HEK293 (cell line): ENCODE data around the gene CCDC38.
"Not testable (repeated sequence)": the region's sequence is repeated elsewhere in the genome, so short reads cannot be mapped to it uniquely, and the experiment has no call there.

Experiments
- CTCF ChIA-PET: fragments of 350-600 bp; formaldehyde crosslinking; extraction: SDS; loops from one replicate; lab custom pipeline; 2021; ENCODE audit warnings: antibody characterized with exemption; lab: Yijun Ruan, JAX
- POLR2A ChIA-PET: fragments of 300-600 bp; formaldehyde crosslinking; extraction: SDS; loops from one replicate; lab custom pipeline; 2020; ENCODE audit warnings: antibody characterized with exemption, inconsistent platforms; lab: Yijun Ruan, JAX
- H3K27ac ChIP-seq: fragments of 200-500 bp; sonication (Bioruptor generic); 2 replicates; pipeline ENCODE4 v1.5.1; 2014; ENCODE audit warnings: low read depth, low read length, control low read depth, inconsistent platforms; ENCODE audit errors: extremely low read depth
- H3K36me3 ChIP-seq, 2 experiments: fragments of 200-500 bp in 1 of 2; sonication (Bioruptor generic) in 1 of 2; 1 replicate in 1 of 2; 2 replicates in 1 of 2; pipeline ENCODE4 v1.5.1; 2014 to 2017; ENCODE audit warnings: inconsistent platforms in 2 of 2, low read length in 2 of 2; ENCODE audit not compliant: control insufficient read depth in 2 of 2, insufficient read depth in 1 of 2
- H3K4me1 ChIP-seq: fragments of 200-500 bp; sonication (Bioruptor generic); 2 replicates; pipeline ENCODE4 v1.5.1; 2014; ENCODE audit warnings: mild to moderate bottlenecking, low read length, inconsistent platforms; ENCODE audit not compliant: control insufficient read depth, insufficient read depth
- H3K4me3 ChIP-seq: 2 replicates; pipeline ENCODE4 v1.5.1; 2011; ENCODE audit warnings: low read depth, mild to moderate bottlenecking, control low read depth, low read length, moderate library complexity
- H3K9me3 ChIP-seq: fragments of 200-500 bp; sonication (Bioruptor generic); 2 replicates; pipeline ENCODE4 v1.5.1; 2014; ENCODE audit warnings: low read depth, low read length, inconsistent platforms; ENCODE audit not compliant: control insufficient read depth, insufficient read depth
- GLIS1 ChIP-seq: fragments of 450-650 bp; formaldehyde crosslinking; IDR thresholded peaks from 2 replicates; pipeline ENCODE4 v1.5.1; 2016; ENCODE audit warnings: missing biosample characterization, missing genetic modification characterization
- HOXC10 ChIP-seq: sonication (generic); formaldehyde crosslinking; IDR thresholded peaks from 2 replicates; pipeline ENCODE4 v1.8.1; 2023; ENCODE audit warnings: mild to moderate bottlenecking, missing genetic modification reagents
- HOXD13 ChIP-seq: sonication (generic); formaldehyde crosslinking; IDR thresholded peaks from 2 replicates; pipeline ENCODE4 v1.8.0; 2022; ENCODE audit warnings: missing genetic modification reagents, borderline replicate concordance
- ZBTB20 ChIP-seq: fragments of 450-650 bp; formaldehyde crosslinking; IDR thresholded peaks from 2 replicates; pipeline ENCODE4 v1.5.1; 2016; ENCODE audit warnings: missing biosample characterization, missing genetic modification characterization
- ZNF112 ChIP-seq: fragments of 450-650 bp; formaldehyde crosslinking; IDR thresholded peaks from 2 replicates; pipeline ENCODE4 v1.5.0; 2017; ENCODE audit warnings: missing biosample characterization, missing genetic modification characterization
- ZNF155 ChIP-seq: fragments of 450-650 bp; formaldehyde crosslinking; IDR thresholded peaks from 2 replicates; pipeline ENCODE4 v1.5.1; 2016; ENCODE audit warnings: missing biosample characterization, missing genetic modification characterization
- ZNF24 ChIP-seq: fragments of 450-650 bp; formaldehyde crosslinking; IDR thresholded peaks from 2 replicates; pipeline ENCODE4 v1.5.1; 2016; ENCODE audit warnings: missing biosample characterization, missing genetic modification characterization
- ZNF280C ChIP-seq: fragments of 450-650 bp; formaldehyde crosslinking; IDR thresholded peaks from 2 replicates; pipeline ENCODE4 v1.5.1; 2016; ENCODE audit warnings: missing biosample characterization, missing genetic modification characterization
- ZNF354C ChIP-seq: fragments of 450-650 bp; formaldehyde crosslinking; IDR thresholded peaks from 2 replicates; pipeline ENCODE4 v1.5.1; 2016; ENCODE audit warnings: missing biosample characterization, missing genetic modification characterization, low read depth, borderline replicate concordance
- ZNF558 ChIP-seq: fragments of 450-650 bp; formaldehyde crosslinking; IDR thresholded peaks from 2 replicates; pipeline ENCODE4 v1.5.1; 2016; ENCODE audit warnings: missing biosample characterization, missing genetic modification characterization
- ZNF621 ChIP-seq: fragments of 450-650 bp; formaldehyde crosslinking; IDR thresholded peaks from 2 replicates; pipeline ENCODE4 v1.5.1; 2017; ENCODE audit warnings: missing biosample characterization, missing genetic modification characterization
- ZNF654 ChIP-seq: fragments of 450-650 bp; formaldehyde crosslinking; IDR thresholded peaks from 2 replicates; pipeline ENCODE4 v1.5.1; 2016; ENCODE audit warnings: low read depth, missing biosample characterization, missing genetic modification characterization
- ZNF670 ChIP-seq: fragments of 450-650 bp; formaldehyde crosslinking; IDR thresholded peaks from 2 replicates; pipeline ENCODE4 v1.5.1; 2016; ENCODE audit warnings: missing biosample characterization, missing genetic modification characterization, low read depth
- ZNF768 ChIP-seq: fragments of 450-650 bp; formaldehyde crosslinking; IDR thresholded peaks from 2 replicates; pipeline ENCODE4 v1.5.1; 2018; ENCODE audit warnings: missing biosample characterization, mild to moderate bottlenecking, missing genetic modification characterization
- ZNF776 ChIP-seq: fragments of 450-650 bp; formaldehyde crosslinking; IDR thresholded peaks from 2 replicates; pipeline ENCODE4 v1.5.0; 2017; ENCODE audit warnings: missing biosample characterization, missing genetic modification characterization, borderline replicate concordance
- TF ChIP-seq, protein P1 (sequence below): fragments of 450-650 bp; formaldehyde crosslinking; IDR thresholded peaks from 2 replicates; pipeline ENCODE4 v1.5.1; 2016; ENCODE audit warnings: missing biosample characterization, missing genetic modification characterization
- TF ChIP-seq, protein P2 (sequence below): fragments of 450-650 bp; formaldehyde crosslinking; IDR thresholded peaks from 2 replicates; pipeline ENCODE4 v1.5.1; 2016; ENCODE audit warnings: missing biosample characterization, missing genetic modification characterization

CCDC38 gene

GRCh38 chr12:95848575-95849388 is 93.6 kb downstream of the CCDC38 start:
- ChIA-PET CTCF (interaction anchor here (0.6 to 3.4 kb wide), 15 partner anchors 12 to 976 kb away, joined by 3 to 29 read pairs (median 3); partner anchors contain the start of gene CCDC38), POLR2A (no interaction called here)
- Histone ChIP-seq H3K36me3 (no peaks in the 10 kb centered on the region), H3K4me1 (no peaks in the 10 kb centered on the region), H3K4me3 (no peak overlapping the region), H3K27ac (no peak overlapping the region), H3K9me3 (no peaks in the 10 kb centered on the region)
- TF ChIP-seq, protein P1, sequence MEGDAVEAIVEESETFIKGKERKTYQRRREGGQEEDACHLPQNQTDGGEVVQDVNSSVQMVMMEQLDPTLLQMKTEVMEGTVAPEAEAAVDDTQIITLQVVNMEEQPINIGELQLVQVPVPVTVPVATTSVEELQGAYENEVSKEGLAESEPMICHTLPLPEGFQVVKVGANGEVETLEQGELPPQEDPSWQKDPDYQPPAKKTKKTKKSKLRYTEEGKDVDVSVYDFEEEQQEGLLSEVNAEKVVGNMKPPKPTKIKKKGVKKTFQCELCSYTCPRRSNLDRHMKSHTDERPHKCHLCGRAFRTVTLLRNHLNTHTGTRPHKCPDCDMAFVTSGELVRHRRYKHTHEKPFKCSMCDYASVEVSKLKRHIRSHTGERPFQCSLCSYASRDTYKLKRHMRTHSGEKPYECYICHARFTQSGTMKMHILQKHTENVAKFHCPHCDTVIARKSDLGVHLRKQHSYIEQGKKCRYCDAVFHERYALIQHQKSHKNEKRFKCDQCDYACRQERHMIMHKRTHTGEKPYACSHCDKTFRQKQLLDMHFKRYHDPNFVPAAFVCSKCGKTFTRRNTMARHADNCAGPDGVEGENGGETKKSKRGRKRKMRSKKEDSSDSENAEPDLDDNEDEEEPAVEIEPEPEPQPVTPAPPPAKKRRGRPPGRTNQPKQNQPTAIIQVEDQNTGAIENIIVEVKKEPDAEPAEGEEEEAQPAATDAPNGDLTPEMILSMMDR (tag by site-specific recombination): peak; percentile 60
- TF ChIP-seq ZNF654 (tag by site-specific recombination): peak; percentile 68
- no peak for TF ChIP-seq ZNF558 (tag by site-specific recombination)

GRCh38 chr12:95842426-95842825 is 100.0 kb downstream of the CCDC38 start:
- CTCF ChIA-PET, H3K36me3 ChIP-seq, H3K27ac ChIP-seq, H3K4me1 ChIP-seq, POLR2A ChIA-PET, H3K9me3 ChIP-seq, H3K4me3 ChIP-seq: not testable (repeated sequence)

GRCh38 chr12:95838125-95838524 is 104.3 kb downstream of the CCDC38 start:
- CTCF ChIA-PET: no interaction called here
- Histone ChIP-seq H3K9me3 (no peaks in the 10 kb centered on the region), H3K36me3 (no peaks in the 10 kb centered on the region), H3K27ac (no peak overlapping the region), H3K4me1 (no peaks in the 10 kb centered on the region), H3K4me3 (no peak overlapping the region)
- POLR2A ChIA-PET: no interaction called here
- no peak for TF ChIP-seq GLIS1 (tag by site-specific recombination)
- TF ChIP-seq HOXD13 (CRISPR knock-in tag): no peak
- TF ChIP-seq ZNF670 (tag by site-specific recombination): no peak
- TF ChIP-seq ZNF621 (tag by site-specific recombination): no peak
- TF ChIP-seq ZNF768 (tag by site-specific recombination): no peak
- TF ChIP-seq HOXC10 (CRISPR knock-in tag): no peak
- TF ChIP-seq ZNF112 (tag by site-specific recombination): no peak
- no peak for TF ChIP-seq ZNF776
- no peak for TF ChIP-seq ZNF280C (tag by site-specific recombination)
- TF ChIP-seq, protein P2, sequence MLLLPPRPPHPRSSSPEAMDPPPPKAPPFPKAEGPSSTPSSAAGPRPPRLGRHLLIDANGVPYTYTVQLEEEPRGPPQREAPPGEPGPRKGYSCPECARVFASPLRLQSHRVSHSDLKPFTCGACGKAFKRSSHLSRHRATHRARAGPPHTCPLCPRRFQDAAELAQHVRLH (tag by site-specific recombination): no peak
- TF ChIP-seq ZNF354C (tag by site-specific recombination): no peak
- TF ChIP-seq ZNF24 (tag by site-specific recombination): no peak
- TF ChIP-seq ZBTB20 (tag by site-specific recombination): no peak
- no peak for TF ChIP-seq ZNF155 (tag by site-specific recombination)
